Small intestine (tissue), 16 donors: Measurements from ENCODE around the gene CCL11. TPM values are rescaled to one million over a fixed set of nuclear protein-coding genes. Genes with fewer than 3 reads are reported as not detected.

Experiments
- DNase-seq, 2 donors: peaks; one replicate each; pipeline versions ENCODE4 v3.0.0 to v3.0.0-alpha.2; 2013
- FAIRE-seq: peaks from 2 replicates; lab custom pipeline; 2012; peaks lifted over from hg19 to GRCh38; lab: Jason Lieb, UNC
- H3K27ac ChIP-seq, 3 donors: one replicate each; pipeline ENCODE4 v1.5.1; 2013; ENCODE audit warnings: low read length in 2 of 3, mild to moderate bottlenecking in 2 of 3, control low read depth in 1 of 3, inconsistent platforms in 1 of 3, low read depth in 1 of 3, moderate library complexity in 1 of 3
- H3K27me3 ChIP-seq, 3 donors: one replicate each; pipeline ENCODE4 v1.6.1; 2013; ENCODE audit warnings: low read length in 3 of 3, inconsistent platforms in 1 of 3; ENCODE audit not compliant: control insufficient read depth in 3 of 3, insufficient read depth in 3 of 3
- H3K36me3 ChIP-seq, 3 donors: one replicate each; pipeline ENCODE4 v1.6.1; 2013; ENCODE audit warnings: low read length in 3 of 3, inconsistent platforms in 1 of 3, low read depth in 1 of 3, mild to moderate bottlenecking in 1 of 3, moderate library complexity in 1 of 3; ENCODE audit not compliant: control insufficient read depth in 3 of 3, insufficient read depth in 2 of 3
- H3K4me1 ChIP-seq, 3 donors: one replicate each; pipeline ENCODE4 v1.6.1; 2013; ENCODE audit warnings: low read length in 2 of 3, inconsistent platforms in 1 of 3, low read depth in 1 of 3, mild to moderate bottlenecking in 1 of 3, moderate library complexity in 1 of 3; ENCODE audit not compliant: control insufficient read depth in 3 of 3, insufficient read depth in 2 of 3
- H3K4me3 ChIP-seq, 3 donors: one replicate each; pipeline ENCODE4 v1.5.1; 2013; ENCODE audit warnings: low read length in 3 of 3, control low read depth in 1 of 3, inconsistent platforms in 1 of 3, low read depth in 1 of 3, mild to moderate bottlenecking in 1 of 3, moderate library complexity in 1 of 3
- H3K9me3 ChIP-seq, 2 donors: one replicate each; pipeline ENCODE4 v1.6.1; 2013; ENCODE audit warnings: low read depth in 1 of 2, low read length in 1 of 2; ENCODE audit not compliant: control insufficient read depth in 2 of 2, insufficient read depth in 1 of 2
- WGBS, 3 donors: extraction: QIAGEN DNeasy Blood & Tissue Kit; methylation state at CpG; one replicate each; pipeline ENCODE4 v1.1.7; 2013; 5-methylcytosine and 5-hydroxymethylcytosine counted together
- long read RNA-seq, 10 donors: transcript quantifications; one replicate each; lab custom pipeline, GENCODE V29; 2026
- polyA plus RNA-seq, 4 donors: library from polyadenylated mRNA; stranded (reverse) in 3 of 4; unstranded in 1 of 4; fragments of 200-250 nt in 3 of 4; fragments of 120-200 nt in 1 of 4; gene quantifications; one replicate each; pipeline versions ENCODE4 v1.2.1 to v1.2.3, GENCODE V29; 2013
- donor health status: healthy with polysubstance abuse.
- donor health status: control.
- donor health status: control.
- donor health status: Bipolar disorder and iron deficiency.
- donor health status: healthy.

Gene CCL11
- polyA plus RNA-seq: 10 to 100 TPM in 1 of 4 donors, under 1 TPM in 2, not detected in 1; 0.43 to 12.4 (median 0.45) TPM
- long read RNA-seq, donor 1: 0 reads
- long read RNA-seq, donor 2: 0 reads
- long read RNA-seq, donor 3, partial matches to known transcripts: 0 of 1 reads
- long read RNA-seq, donor 3, other reads (novel, unspliced or antisense): 0 of 1 reads
- long read RNA-seq, donor 4: 0 reads
- long read RNA-seq, donor 5: 0 reads
- long read RNA-seq, donor 6: 0 reads
- long read RNA-seq, donor 7: 0 reads
- long read RNA-seq, donor 8: 0 reads
- long read RNA-seq, donor 9, partial matches to known transcripts: 0 of 2 reads
- long read RNA-seq, donor 9, other reads (novel, unspliced or antisense): 0 of 2 reads
- long read RNA-seq, donor 10, transcript CCL11-201 (3 exons, 1,079 nt): major isoform, 6 of 6 reads
- long read RNA-seq, donor 10, partial matches to known transcripts: 0 of 6 reads
- long read RNA-seq, donor 10, other reads (novel, unspliced or antisense): 0 of 6 reads

DNA sequence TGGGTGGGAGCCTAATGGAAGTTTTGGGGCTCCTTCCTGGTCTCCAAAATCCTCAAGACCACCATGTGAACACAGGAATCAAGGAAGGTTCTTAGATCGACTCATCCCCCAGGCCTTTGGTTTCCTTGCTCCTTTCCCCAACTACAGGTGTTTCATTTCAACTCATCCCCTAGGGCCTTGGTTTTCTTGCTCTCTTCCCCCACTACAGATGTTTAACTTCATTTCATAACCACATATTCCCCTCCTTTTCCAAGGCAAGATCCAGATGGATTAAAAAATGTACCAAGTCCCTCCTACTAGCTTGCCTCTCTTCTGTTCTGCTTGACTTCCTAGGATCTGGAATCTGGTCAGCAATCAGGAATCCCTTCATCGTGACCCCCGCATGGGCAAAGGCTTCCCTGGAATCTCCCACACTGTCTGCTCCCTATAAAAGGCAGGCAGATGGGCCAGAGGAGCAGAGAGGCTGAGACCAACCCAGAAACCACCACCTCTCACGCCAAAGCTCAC, at the start of gene CCL11:
Gene CCL11 (plus strand): TSS at position 457 of the 507 bp plus-strand sequence. CDS start 67 bp downstream, outside the sequence.
- no peaks in the 10 kb centered on the region for H3K4me1 ChIP-seq
- no peak for DNase-seq
- H3K27ac ChIP-seq: peak within 1 kb of the TSS in 1 of 3 donors; percentile 39
- H3K27me3 ChIP-seq: peaks cover 0 to 2% (median 0%) of the 10 kb centered on the region in 3 donors
- no peaks in the 10 kb centered on the region for H3K9me3 ChIP-seq
- no peak for FAIRE-seq
- H3K36me3 ChIP-seq: no peaks in the 10 kb centered on the region
- 76 to 91% (median 82%) methylated on average over 4 of the region's 4 CpGs for WGBS, 3 donors
- H3K4me3 ChIP-seq: no peak within 1 kb of the TSS

DNA sequence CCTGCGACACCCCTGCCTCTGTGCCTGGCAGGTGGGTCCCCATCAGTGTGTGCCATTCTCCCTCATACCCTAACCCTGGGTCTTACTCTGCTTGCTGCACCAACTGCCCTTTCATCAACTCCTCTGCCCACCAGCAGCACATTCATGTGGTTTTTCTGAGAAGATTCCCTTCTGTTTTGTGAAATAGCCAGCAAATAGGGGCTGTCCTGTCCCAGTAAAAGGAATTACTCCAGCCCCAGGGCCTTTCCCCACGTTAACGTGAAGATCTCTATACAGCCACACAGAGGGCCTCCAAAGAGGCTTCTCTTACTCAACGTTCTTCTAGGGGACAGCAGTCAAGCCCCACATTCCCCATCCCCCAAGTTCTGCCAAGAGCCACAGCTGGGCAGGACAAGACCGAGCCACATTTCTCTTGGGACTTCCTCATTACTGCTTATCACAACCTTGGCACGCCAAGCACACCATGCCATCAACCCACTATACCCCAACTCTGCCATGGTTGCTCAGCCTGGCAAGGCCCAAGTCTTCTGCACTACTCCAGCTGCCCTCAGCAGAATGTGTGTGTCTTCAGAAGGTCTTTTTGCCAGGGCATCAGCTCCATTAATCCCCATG, 49.2 kb upstream of the CCL11 start:
- Histone ChIP-seq H3K36me3 (no peaks in the 10 kb centered on the region), H3K4me3 (no peak overlapping the region), H3K9me3 (no peaks in the 10 kb centered on the region), H3K27ac (peak overlapping the region in 1 of 3 donors; percentile 72), H3K4me1 (peaks cover 0 to 20% (median 18%) of the 10 kb centered on the region in 3 donors), H3K27me3 (no peaks in the 10 kb centered on the region)
- DNase-seq: no peak
- 35 to 59% (median 49%) methylated on average over 6 of the region's 6 CpGs for WGBS, 3 donors
- FAIRE-seq: no peak

DNA sequence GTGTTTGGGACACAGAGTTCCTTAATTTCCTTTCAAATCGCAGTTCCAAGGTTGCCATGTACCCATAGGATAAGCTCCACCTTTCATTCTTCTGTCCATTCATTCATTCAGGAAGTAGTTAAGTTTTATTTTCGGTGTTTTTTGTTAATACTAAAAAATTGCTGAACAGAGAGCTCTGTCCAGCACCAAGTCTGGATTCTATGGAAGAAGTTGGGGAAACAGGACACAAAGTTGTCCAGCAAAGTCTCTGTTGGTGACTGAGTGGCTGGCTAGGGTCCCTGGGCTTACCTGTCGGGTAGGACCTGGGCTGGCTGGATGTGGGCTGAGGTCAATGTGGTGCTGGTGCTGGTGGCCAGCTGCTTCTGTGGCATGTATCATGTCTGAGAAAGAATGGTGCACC, 48.1 kb upstream of the CCL11 start:
- DNase-seq (no peak), FAIRE-seq (no peak)
- 68 to 91% (median 88%) methylated on average over 3 of the region's 3 CpGs for WGBS, 3 donors
- Histone ChIP-seq H3K27me3 (no peaks in the 10 kb centered on the region), H3K27ac (peak overlapping the region in 1 of 3 donors; percentile 11), H3K36me3 (no peaks in the 10 kb centered on the region), H3K4me3 (no peak overlapping the region), H3K9me3 (no peaks in the 10 kb centered on the region), H3K4me1 (peaks cover 0 to 20% (median 18%) of the 10 kb centered on the region in 3 donors)

DNA sequence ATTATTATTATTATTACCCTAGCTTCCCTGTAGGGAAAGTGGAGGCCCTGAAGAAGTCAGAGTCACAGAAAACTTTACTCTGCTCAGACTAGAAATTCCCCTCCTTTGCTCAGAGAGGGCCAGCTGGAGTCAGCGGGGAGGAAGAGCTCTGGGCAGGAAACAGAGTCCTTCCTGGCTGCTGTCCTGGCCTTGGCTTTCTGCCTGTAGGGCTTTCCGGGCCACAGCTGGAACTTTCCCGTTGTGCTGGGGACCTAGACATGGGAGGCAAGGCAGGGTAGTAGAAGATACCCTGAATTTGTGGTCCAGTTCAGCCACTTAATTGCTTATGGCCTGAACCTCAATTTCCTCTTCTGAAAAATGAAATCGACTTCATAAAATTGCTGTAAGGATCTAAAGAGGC, 44.5 kb upstream of the CCL11 start:
- Histone ChIP-seq H3K27me3 (no peaks in the 10 kb centered on the region), H3K36me3 (no peaks in the 10 kb centered on the region), H3K4me1 (peaks cover 0 to 9% (median 6%) of the 10 kb centered on the region in 3 donors), H3K27ac (peak overlapping the region in 1 of 3 donors; percentile 27), H3K9me3 (no peaks in the 10 kb centered on the region), H3K4me3 (no peak overlapping the region)
- WGBS, 3 donors: 15 to 27% (median 27%) methylated on average over 4 of the region's 4 CpGs
- DNase-seq (peak in 1 of 2 donors; percentile 29), FAIRE-seq (no peak)

DNA sequence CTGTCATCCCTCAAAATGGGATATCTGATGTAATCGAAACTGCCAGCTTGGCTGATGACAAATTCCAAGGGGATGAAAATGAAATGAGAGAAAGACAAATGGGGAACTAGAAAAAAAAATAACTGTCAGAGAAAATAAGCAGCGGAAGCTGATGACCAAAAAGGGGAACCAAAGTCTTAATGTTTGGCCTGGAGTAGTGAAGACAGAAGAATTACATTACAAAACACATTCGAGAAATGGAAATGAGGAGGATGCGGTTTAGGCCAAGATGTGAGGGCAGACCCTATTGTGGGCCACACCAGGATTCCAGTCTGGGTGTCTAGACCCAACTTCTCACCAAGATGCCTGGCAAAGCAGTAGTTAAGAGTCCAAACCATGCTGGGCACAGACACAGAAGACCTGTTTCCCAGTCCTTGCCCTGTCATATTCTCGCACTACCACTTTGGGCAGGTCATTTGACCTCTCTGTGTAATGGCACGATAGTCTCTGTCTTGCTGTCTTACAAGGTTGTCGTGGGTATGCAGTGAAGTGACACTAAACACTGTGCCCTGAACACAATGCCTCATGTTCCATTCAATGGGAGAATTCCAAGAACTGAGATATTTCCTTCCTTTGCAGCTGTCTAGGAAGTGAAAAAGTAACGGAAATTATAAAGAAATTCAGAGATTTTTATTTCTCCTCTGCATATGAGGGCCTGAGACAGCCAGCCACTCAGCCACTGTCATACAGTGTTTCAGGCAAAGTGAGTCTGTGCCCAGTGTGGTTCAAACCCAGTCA, 42.8 kb upstream of the CCL11 start:
- H3K9me3 ChIP-seq: no peaks in the 10 kb centered on the region
- 67 to 89% (median 79%) methylated on average over 8 of the region's 8 CpGs for WGBS, 3 donors
- H3K4me1 ChIP-seq: peaks cover 0 to 23% (median 0%) of the 10 kb centered on the region in 3 donors
- H3K27me3 ChIP-seq: no peaks in the 10 kb centered on the region
- peak overlapping the region in 1 of 3 donors; percentile 61 for H3K27ac ChIP-seq
- DNase-seq (no peak), FAIRE-seq (no peak)
- H3K4me3 ChIP-seq: no peak overlapping the region
- H3K36me3 ChIP-seq: no peaks in the 10 kb centered on the region

DNA sequence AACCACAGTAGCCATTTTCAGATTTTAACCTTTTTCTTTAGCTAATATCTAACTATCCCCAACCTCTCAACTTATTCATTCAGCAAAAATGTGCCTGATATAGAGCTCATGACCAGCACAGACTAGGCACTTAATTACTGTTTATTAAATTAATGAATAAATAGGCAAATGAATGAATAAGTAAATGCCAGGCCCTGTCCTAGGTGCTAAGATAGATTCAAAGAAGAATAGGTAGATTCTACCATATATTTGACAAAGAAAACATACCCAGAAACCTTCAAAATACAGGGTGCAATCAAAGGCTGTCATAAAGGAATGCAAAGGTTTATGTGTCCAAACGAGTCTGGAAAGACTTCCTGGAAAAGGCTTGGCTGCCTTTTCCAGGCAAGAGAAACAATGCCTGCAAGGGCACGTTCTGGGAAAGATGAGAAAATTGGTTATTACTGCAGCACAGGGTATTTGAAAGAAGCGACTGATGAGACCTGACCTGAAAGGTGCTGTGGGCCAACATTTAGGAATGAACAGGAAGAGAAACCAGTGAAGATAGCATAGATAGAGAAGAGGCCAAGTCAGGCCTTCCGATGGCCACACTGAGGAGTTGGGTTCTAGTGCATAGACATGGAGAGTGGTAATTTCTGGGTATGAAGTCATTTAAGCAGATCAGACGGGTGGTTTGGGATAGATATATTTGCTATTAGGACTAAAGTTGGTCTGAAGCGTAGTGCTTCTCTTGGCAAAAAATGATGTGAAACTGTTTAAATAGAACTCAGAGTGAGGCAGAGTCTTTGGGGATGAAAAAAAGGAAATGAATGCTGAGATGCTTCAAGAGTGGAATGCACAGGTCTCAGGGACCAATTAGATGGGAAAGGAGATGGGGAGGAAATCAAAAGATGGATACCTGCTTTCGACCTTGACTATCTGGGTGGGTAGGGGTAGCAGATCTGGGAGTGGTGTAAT, 41.9 kb upstream of the CCL11 start:
- Histone ChIP-seq H3K4me3 (no peak overlapping the region), H3K36me3 (no peaks in the 10 kb centered on the region), H3K27ac (peak overlapping the region in 1 of 3 donors; percentile 61), H3K9me3 (no peaks in the 10 kb centered on the region), H3K27me3 (no peaks in the 10 kb centered on the region), H3K4me1 (peaks cover 0 to 29% (median 1%) of the 10 kb centered on the region in 3 donors)
- no peak for DNase-seq
- FAIRE-seq: no peak
- WGBS, 3 donors: 66 to 73% (median 68%) methylated on average over 7 of the region's 7 CpGs

DNA sequence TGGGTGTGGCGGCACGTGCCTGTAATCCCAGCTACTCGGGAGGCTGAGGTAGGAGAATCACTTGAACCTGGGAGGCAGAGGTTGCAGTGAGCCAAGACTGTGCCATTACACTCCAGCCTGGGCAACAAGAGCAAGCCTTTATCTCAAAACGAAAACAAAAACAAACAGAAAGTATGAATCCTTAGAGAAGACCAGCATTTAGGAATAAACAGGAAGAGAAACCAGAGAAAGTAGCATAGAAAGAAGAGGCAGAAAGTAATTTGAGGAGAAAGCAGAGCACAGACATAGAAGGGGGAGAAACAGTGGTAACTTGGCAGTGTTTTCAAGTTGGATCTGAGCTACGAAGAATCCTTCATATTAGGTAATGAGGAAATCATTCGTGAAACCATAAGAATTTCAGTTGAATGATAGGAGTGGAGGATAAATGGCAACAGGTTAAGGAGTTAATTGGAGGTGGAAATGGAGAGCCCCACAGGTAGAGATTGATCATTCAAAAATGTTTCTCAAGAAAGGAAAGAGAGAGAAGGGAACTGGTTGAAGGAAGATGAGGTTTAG, 40.1 kb upstream of the CCL11 start:
- Histone ChIP-seq H3K36me3 (no peaks in the 10 kb centered on the region), H3K27me3 (no peaks in the 10 kb centered on the region), H3K9me3 (no peaks in the 10 kb centered on the region), H3K4me1 (peaks cover 0 to 41% (median 8%) of the 10 kb centered on the region in 3 donors), H3K27ac (no peak overlapping the region), H3K4me3 (no peak overlapping the region)
- DNase-seq: no peak
- no peak for FAIRE-seq
- 69 to 89% (median 71%) methylated on average over 6 of the region's 6 CpGs for WGBS, 3 donors
